Smooth muscle cell (in vitro differentiated cells): ENCODE data around the gene KCNQ1. TPM values are rescaled to one million over a fixed set of nuclear protein-coding genes. Genes with fewer than 3 reads are reported as not detected.

ENCODE experiments used
- DNase-seq: peaks from one replicate; lab custom pipeline; 2025; ENCODE audit not compliant: unreplicated experiment; lab: John Stamatoyannopoulos, UW
- H2AFZ ChIP-seq: fragments of 200-600 bp; sonication (generic); 2 replicates; pipeline ENCODE4 v1.6.0; 2016; ENCODE audit warnings: antibody characterized with exemption, low read depth, mild to moderate bottlenecking
- H3F3A ChIP-seq: fragments of 200-600 bp; sonication (generic); 2 replicates; pipeline ENCODE4 v1.6.0; 2017; ENCODE audit warnings: antibody characterized with exemption, low read depth
- H3K27ac ChIP-seq: fragments of 200-600 bp; sonication (generic); 2 replicates; pipeline ENCODE4 v1.5.1; 2016; ENCODE audit warnings: low read depth, mild to moderate bottlenecking
- H3K27me3 ChIP-seq: fragments of 200-600 bp; sonication (generic); 2 replicates; pipeline ENCODE4 v1.6.1; 2016; ENCODE audit warnings: low read depth, mild to moderate bottlenecking
- H3K36me3 ChIP-seq: fragments of 200-600 bp; sonication (generic); 2 replicates; pipeline ENCODE4 v1.5.1; 2016; ENCODE audit warnings: low read depth
- H3K4me1 ChIP-seq: fragments of 200-600 bp; sonication (generic); 2 replicates; pipeline ENCODE4 v1.5.1; 2016; ENCODE audit warnings: low read depth
- H3K4me2 ChIP-seq: fragments of 200-600 bp; sonication (generic); 2 replicates; pipeline ENCODE4 v1.6.0; 2016; ENCODE audit warnings: mild to moderate bottlenecking
- H3K4me3 ChIP-seq: fragments of 200-600 bp; sonication (generic); 2 replicates; pipeline ENCODE4 v1.5.1; 2016; ENCODE audit warnings: mild to moderate bottlenecking
- H3K79me2 ChIP-seq: fragments of 200-600 bp; sonication (generic); 2 replicates; pipeline ENCODE4 v1.6.0; 2016; ENCODE audit warnings: low read depth, mild to moderate bottlenecking
- H3K9ac ChIP-seq: fragments of 200-600 bp; sonication (generic); 2 replicates; pipeline ENCODE4 v1.6.0; 2016; ENCODE audit warnings: low read depth
- H3K9me3 ChIP-seq: fragments of 200-600 bp; sonication (generic); replicated peaks from 2 replicates; pipeline ENCODE4 v1.5.1; 2016; ENCODE audit warnings: low read depth
- H4K20me1 ChIP-seq: fragments of 200-600 bp; sonication (generic); 2 replicates; pipeline ENCODE4 v1.6.0; 2016; ENCODE audit warnings: low read depth
- CTCF ChIP-seq: fragments of 200-600 bp; sonication (generic); IDR thresholded peaks from 2 replicates; pipeline ENCODE4 v1.5.1; 2017; ENCODE audit warnings: borderline replicate concordance, mild to moderate bottlenecking, antibody characterized with exemption; ENCODE audit not compliant: insufficient read depth, poor library complexity, severe bottlenecking
- WGBS: methylation state at CpG from one replicate; pipeline ENCODE4 v1.1.7; 2016; ENCODE audit warnings: low lambda C conversion rate; 5-methylcytosine and 5-hydroxymethylcytosine counted together
- polyA plus RNA-seq: library from polyadenylated mRNA; unstranded; fragments of >200 nt; fragmentation: Nextera tagmentation; extraction: Ambion mirVana; gene quantifications from 2 replicates; pipeline ENCODE4 v1.2.1, GENCODE V29; 2016
- total RNA-seq: library from RNA; depleted of rRNA; stranded (reverse); fragments of >200 nt; gene quantifications from 2 replicates; pipeline ENCODE4 v1.2.3, GENCODE V29; 2014

KCNQ1 gene
- total and polyA plus RNA-seq, 2 experiments from 2014 or later = 1.3 to 2.3 TPM

GRCh38 chr11:2797741-2798361, 353.0 kb downstream of the KCNQ1 start:
- H3K4me1 ChIP-seq = no peaks in the 10 kb centered on the region
- H3K27me3 ChIP-seq = no peaks in the 10 kb centered on the region
- no peak overlapping the region for H2AFZ ChIP-seq

GRCh38 chr11:2798951-2799761, 354.3 kb downstream of the KCNQ1 start:
- Histone ChIP-seq H4K20me1 (no peaks in the 10 kb centered on the region), H3K9ac (no peak overlapping the region), H3K27ac (no peak overlapping the region), H3K9me3 (no peaks in the 10 kb centered on the region), H3K4me1 (no peaks in the 10 kb centered on the region), H3K27me3 (no peaks in the 10 kb centered on the region), H3K36me3 (no peaks in the 10 kb centered on the region), H3K79me2 (no peaks in the 10 kb centered on the region), H3F3A (no peaks in the 10 kb centered on the region), H3K4me2 (no peak overlapping the region), H2AFZ (no peak overlapping the region), H3K4me3 (no peak overlapping the region)
- WGBS = 89% methylated on average over 17 of the region's 17 CpGs
- TF ChIP-seq CTCF = no peak
- DNase-seq = no peak

More at GRCh38 chr11:2797741-2798361, 353.0 kb downstream of the KCNQ1 start:
- Histone ChIP-seq H3K79me2 (no peaks in the 10 kb centered on the region), H4K20me1 (no peaks in the 10 kb centered on the region), H3K4me3 (no peak overlapping the region), H3F3A (no peaks in the 10 kb centered on the region), H3K36me3 (no peaks in the 10 kb centered on the region), H3K9me3 (no peaks in the 10 kb centered on the region), H3K4me2 (no peak overlapping the region), H3K27ac (no peak overlapping the region), H3K9ac (no peak overlapping the region)
- WGBS = 97% methylated on average over 9 of the region's 9 CpGs
- no peak for DNase-seq
- TF ChIP-seq CTCF = no peak

GRCh38 chr11:2799881-2800654, 355.3 kb downstream of the KCNQ1 start:
- no peaks in the 10 kb centered on the region for H3K79me2 ChIP-seq
- H3K9ac ChIP-seq = no peak overlapping the region
- H3F3A ChIP-seq = no peaks in the 10 kb centered on the region
- no peaks in the 10 kb centered on the region for H3K36me3 ChIP-seq
- H3K27ac ChIP-seq = no peak overlapping the region
- no peaks in the 10 kb centered on the region for H4K20me1 ChIP-seq
- no peak for TF ChIP-seq CTCF
- no peak overlapping the region for H3K4me3 ChIP-seq
- no peak for DNase-seq
- H3K9me3 ChIP-seq = no peaks in the 10 kb centered on the region
- peaks cover 4% of the 10 kb centered on the region for H3K4me1 ChIP-seq
- H3K4me2 ChIP-seq = no peak overlapping the region
- 78% methylated on average over 13 of the region's 15 CpGs for WGBS
- no peaks in the 10 kb centered on the region for H3K27me3 ChIP-seq
- H2AFZ ChIP-seq = no peak overlapping the region
